GM19324 (cell line): Measurements from ENCODE around the gene COLEC11.
"Not testable (repeated sequence)": the region's sequence is repeated elsewhere in the genome, so short reads cannot be mapped to it uniquely, and the experiment has no call there.

Source experiments
- ATAC-seq: cut with Tn5 transposase; IDR thresholded peaks from one replicate; pipeline ENCODE4 v1.9.1; 2021; ENCODE audit warnings: mild to moderate bottlenecking, moderate library complexity; ENCODE audit not compliant: unreplicated experiment, low FRiP score

Gene COLEC11

GRCh38 chr2:3635975-3636327 lies 41.0 kb downstream of the COLEC11 start:
- not testable (repeated sequence) for ATAC-seq

- ATAC-seq = no peak
Observed at GRCh38 chr2:3636586-3637310, 41.8 kb downstream of the COLEC11 start.

GRCh38 chr2:3637311-3637675 lies 42.4 kb downstream of the COLEC11 start:
- no peak for ATAC-seq

GRCh38 chr2:3637692-3638455 lies 43.0 kb downstream of the COLEC11 start:
- ATAC-seq = no peak

GRCh38 chr2:3638456-3638810 lies 43.5 kb downstream of the COLEC11 start:
- no peak for ATAC-seq

GRCh38 chr2:3639015-3639630 lies 44.2 kb downstream of the COLEC11 start:
- no peak for ATAC-seq

- no peak for ATAC-seq
Observed at GRCh38 chr2:3639653-3640052, 44.7 kb downstream of the COLEC11 start.

GRCh38 chr2:3641181-3641580 lies 46.3 kb downstream of the COLEC11 start:
- ATAC-seq = no peak

- ATAC-seq = no peak
Observed at GRCh38 chr2:3641841-3642421, 47.0 kb downstream of the COLEC11 start.

GRCh38 chr2:3642521-3643215 lies 47.8 kb downstream of the COLEC11 start:
- no peak for ATAC-seq

- ATAC-seq = no peak
Observed at GRCh38 chr2:3643371-3644245, 48.7 kb downstream of the COLEC11 start.

- ATAC-seq = peak; percentile 61
Observed at GRCh38 chr2:3644246-3644525, 49.3 kb downstream of the COLEC11 start.

GRCh38 chr2:3644891-3645605 lies 50.1 kb downstream of the COLEC11 start:
- ATAC-seq = no peak

- no peak for ATAC-seq
Observed at GRCh38 chr2:3645745-3646389, 51.0 kb downstream of the COLEC11 start.

- no peak for ATAC-seq
Observed at GRCh38 chr2:3646446-3646845, 51.5 kb downstream of the COLEC11 start.

GRCh38 chr2:3647246-3647645 lies 52.3 kb downstream of the COLEC11 start:
- ATAC-seq = no peak

GRCh38 chr2:3647831-3648651 lies 53.1 kb downstream of the COLEC11 start:
- no peak for ATAC-seq

GRCh38 chr2:3648652-3649177 lies 53.8 kb downstream of the COLEC11 start:
- ATAC-seq = no peak
